MM.1S (cell line): ENCODE measurements around the gene TJAP1.

Experiments used
- CTCF ChIP-seq: fragments of 300-600 bp; sonication (generic); IDR thresholded peaks from 2 replicates; pipeline ENCODE4 v1.5.1; 2016; ENCODE audit warnings: antibody characterized with exemption, low read length, mixed read lengths
- EZH2 ChIP-seq: fragments of 300-600 bp; sonication (generic); optimal IDR thresholded peaks from 2 replicates; pipeline ENCODE3; 2017; ENCODE audit warnings: low read depth, mild to moderate bottlenecking, antibody characterized with exemption, low read length, mixed read lengths
- EZH2phosphoT487 ChIP-seq: fragments of 300-600 bp; sonication (generic); IDR thresholded peaks from 2 replicates; pipeline ENCODE4 v1.6.1; 2018; ENCODE audit warnings: antibody characterized with exemption, low read length

GRCh38 chr6:43454696-43455530 is 22.5 kb upstream of the TJAP1 start:
- TF ChIP-seq CTCF (no peak), EZH2phosphoT487 (no peak), EZH2 (no peak)
